HCT116 (cell line): Measurements from ENCODE around the gene CHN1. TPM values are rescaled to one million over a fixed set of nuclear protein-coding genes. Genes with fewer than 3 reads are reported as not detected.

Experiments
- ATAC-seq: fragments of 200-7000 bp; cut with Tn5 transposase; 2 replicates; pipeline ENCODE4 v1.9.1; 2020; ENCODE audit warnings: mild to moderate bottlenecking, moderate library complexity
- BruUV-seq: library from RNA; stranded (reverse); fragments of 400-500 nt; replicated peaks from 2 replicates; lab custom pipeline; 2021; lab: Mats Ljungman, UMichigan
- CTCF ChIA-PET: fragments of 300-600 bp; sonication (Branson Sonifier 250); formaldehyde crosslinking; loops from one replicate; lab custom pipeline; 2021; ENCODE audit warnings: antibody characterized with exemption; lab: Charles Lee
- POLR2A ChIA-PET: fragments of 300-600, 350-600 bp; sonication (Branson Sonifier 250); formaldehyde crosslinking; loops from one replicate; lab custom pipeline; 2021; ENCODE audit warnings: antibody characterized with exemption; lab: Charles Lee
- RAD21 ChIA-PET, 2 experiments: fragments of 300-600 bp; sonication (Branson Sonifier 250); formaldehyde crosslinking; loops; one replicate each; lab custom pipeline; 2023; ENCODE audit warnings: low total read pairs in 2 of 2; ENCODE audit not compliant: uncharacterized antibody in 2 of 2, unreplicated experiment in 2 of 2, low non-redundant PET in 1 of 2; lab: Charles Lee
- DNase-seq: peaks from one replicate; pipeline ENCODE4 v3.0.0-alpha.2; 2010; ENCODE audit warnings: low read depth, low spot score
- H2AFZ ChIP-seq: fragments of 200-600 bp; shearing (Covaris generic), sonication (generic); 2 replicates; pipeline ENCODE4 v1.6.1; 2017; ENCODE audit warnings: low read depth, mixed run types, mixed read lengths, antibody characterized with exemption, low read length; ENCODE audit not compliant: poor library complexity, severe bottlenecking
- H3K27ac ChIP-seq: 2 replicates; pipeline ENCODE4 v1.5.1; 2012; ENCODE audit warnings: low read depth, low read length
- H3K27me3 ChIP-seq: fragments of 200-600 bp; sonication (generic); 2 replicates; pipeline ENCODE4 v1.6.1; 2016; ENCODE audit warnings: mixed run types, low read length, mixed read lengths; ENCODE audit not compliant: insufficient read depth
- H3K36me3 ChIP-seq, 2 experiments: fragments of 200-500 bp in 1 of 2; fragments of 200-600 bp in 1 of 2; sonication (Bioruptor generic) in 1 of 2; sonication (generic) in 1 of 2; 2 replicates each; pipeline versions ENCODE4 v1.5.1 to v1.6.1; 2014 to 2016; ENCODE audit warnings: low read length in 2 of 2, inconsistent platforms in 1 of 2, mixed read lengths in 1 of 2, mixed run types in 1 of 2; ENCODE audit not compliant: insufficient read depth in 2 of 2, control insufficient read depth in 1 of 2
- H3K4me1 ChIP-seq, 2 experiments: fragments of 200-600 bp in 1 of 2; sonication (generic) in 1 of 2; 2 replicates each; pipeline versions ENCODE4 v1.5.1 to v1.6.1; 2012 to 2017; ENCODE audit warnings: low read length in 2 of 2, inconsistent platforms in 1 of 2, mild to moderate bottlenecking in 1 of 2, mixed read lengths in 1 of 2, mixed run types in 1 of 2, moderate library complexity in 1 of 2; ENCODE audit not compliant: insufficient read depth in 2 of 2, control insufficient read depth in 1 of 2
- H3K4me2 ChIP-seq: fragments of 200-600 bp; sonication (generic); 2 replicates; pipeline ENCODE4 v1.6.1; 2017; ENCODE audit warnings: mixed run types, low read length, mixed read lengths
- H3K4me3 ChIP-seq, 2 experiments: fragments of 200-600 bp in 1 of 2; sonication (generic) in 1 of 2; replicated peaks in 1 of 2; 2 replicates each; pipeline ENCODE4 v1.5.1; 2011 to 2016; ENCODE audit warnings: low read length in 2 of 2, control low read depth in 1 of 2, low read depth in 1 of 2, mild to moderate bottlenecking in 1 of 2, mixed read lengths in 1 of 2, mixed run types in 1 of 2
- H3K79me2 ChIP-seq: fragments of 200-600 bp; sonication (generic); 2 replicates; pipeline ENCODE4 v1.6.1; 2017; ENCODE audit warnings: mild to moderate bottlenecking, mixed run types, low read length, moderate library complexity, mixed read lengths; ENCODE audit not compliant: insufficient read depth
- H3K9ac ChIP-seq: fragments of 200-600 bp; sonication (generic); 2 replicates; pipeline ENCODE4 v1.6.1; 2016; ENCODE audit warnings: low read length, mixed read lengths
- H3K9me2 ChIP-seq: fragments of 200-600 bp; sonication (generic), shearing (Covaris generic); 2 replicates; pipeline ENCODE4 v1.6.1; 2017; ENCODE audit warnings: mixed run types, mild to moderate bottlenecking, moderate library complexity; ENCODE audit not compliant: insufficient read depth
- H3K9me3 ChIP-seq, 2 experiments: fragments of 200-500 bp in 1 of 2; fragments of 200-600 bp in 1 of 2; sonication (Bioruptor generic) in 1 of 2; sonication (generic) in 1 of 2; 2 replicates each; pipeline ENCODE4 v1.6.1; 2014 to 2017; ENCODE audit warnings: low read length in 2 of 2, mixed read lengths in 2 of 2, inconsistent platforms in 1 of 2, low read depth in 1 of 2, mild to moderate bottlenecking in 1 of 2, mixed run types in 1 of 2, moderate library complexity in 1 of 2; ENCODE audit not compliant: control insufficient read depth in 1 of 2, insufficient read depth in 1 of 2
- H4K20me1 ChIP-seq: fragments of 200-600 bp; sonication (generic), shearing (Covaris generic); 2 replicates; pipeline ENCODE4 v1.6.1; 2017; ENCODE audit warnings: mixed run types, mild to moderate bottlenecking, moderate library complexity; ENCODE audit not compliant: insufficient read depth
- CTCF ChIP-seq, 3 experiments: fragments of 200-600 bp in 1 of 3; sonication (generic) in 1 of 3; IDR thresholded peaks in 2 of 3; conservative IDR thresholded peaks in 1 of 3; 2 replicates each; pipeline ENCODE4 v1.5.1; 2012 to 2017; ENCODE audit warnings: low read depth in 2 of 3, low read length in 2 of 3, antibody characterized with exemption in 1 of 3, borderline replicate concordance in 1 of 3, control low read depth in 1 of 3, mild to moderate bottlenecking in 1 of 3, mixed read lengths in 1 of 3, mixed run types in 1 of 3, moderate library complexity in 1 of 3; ENCODE audit not compliant: insufficient read depth in 1 of 3
- EGR1 ChIP-seq: IDR thresholded peaks from 2 replicates; pipeline ENCODE4 v1.6.1; 2012; ENCODE audit warnings: low read depth
- EZH2 ChIP-seq: fragments of 200-600 bp; sonication (generic); IDR thresholded peaks from 2 replicates; pipeline ENCODE4 v1.6.1; 2017; ENCODE audit warnings: antibody characterized with exemption, mixed run types
- EZH2phosphoT487 ChIP-seq: fragments of 200-600 bp; IDR thresholded peaks from 2 replicates; pipeline ENCODE4 v1.6.1; 2018; ENCODE audit warnings: antibody characterized with exemption, borderline replicate concordance
- FOSL1 ChIP-seq: IDR thresholded peaks from 2 replicates; pipeline ENCODE4 v1.6.1; 2012; ENCODE audit warnings: low read depth
- RAD21 ChIP-seq: IDR thresholded peaks from 2 replicates; pipeline ENCODE4 v1.6.1; 2012; ENCODE audit warnings: low read depth, mild to moderate bottlenecking
- TCF7L2 ChIP-seq: IDR thresholded peaks from 2 replicates; pipeline ENCODE4 v1.7.0; 2011; ENCODE audit warnings: borderline replicate concordance, inconsistent platforms; ENCODE audit not compliant: insufficient read depth, insufficient read length; ENCODE audit errors: extremely low read depth
- ZNF274 ChIP-seq: fragments of 200-500 bp; sonication (Bioruptor generic); IDR thresholded peaks from 2 replicates; pipeline ENCODE4 v1.6.1; 2014; ENCODE audit warnings: mild to moderate bottlenecking, low read depth, low read length, inconsistent platforms
- intact Hi-C: fragments of 100-400 bp; cut with micrococcal nuclease; formaldehyde crosslinking; loops from 2 replicates; pipeline ENCODE4 v1.10.0; 2022
- total RNA-seq: library from RNA; stranded (reverse); gene quantifications from one replicate; pipeline ENCODE4 v1.2.1, GENCODE V29; 2021; ENCODE audit not compliant: unreplicated experiment

The CHN1 gene
- total RNA-seq, 1 experiment from 2014 or later = 3.6 TPM

GRCh38 chr2:174797781-174798276 lies 207.4 kb downstream of the CHN1 start:
- Histone ChIP-seq H3K9me2 (no peaks in the 10 kb centered on the region), H3K4me3 (no peak overlapping the region), H3K9me3 (no peaks in the 10 kb centered on the region), H3K36me3 (no peaks in the 10 kb centered on the region), H3K27me3 (no peaks in the 10 kb centered on the region), H3K4me2 (no peak overlapping the region), H3K27ac (no peak overlapping the region), H4K20me1 (no peaks in the 10 kb centered on the region), H3K9ac (no peak overlapping the region), H2AFZ (no peak overlapping the region), H3K4me1 (no peaks in the 10 kb centered on the region), H3K79me2 (no peaks in the 10 kb centered on the region)
- intact Hi-C loops = no loop called here
- BruUV-seq = no TSS peak
- CTCF ChIA-PET = no interaction called here
- POLR2A ChIA-PET = no interaction called here
- TF ChIP-seq EZH2 (no peak), CTCF (IDR thresholded peaks at IDR 0.05 in 2 of 3, conservative IDR thresholded peaks at IDR 0.05 in 1 of 3; ENCODE audit: borderline replicate concordance in 1 of 3, insufficient read depth in 1 of 3, low read depth in 2 of 3, low read length in 2 of 3) (no peak), TCF7L2 (no peak), FOSL1 (no peak), ZNF274 (no peak), EGR1 (no peak), RAD21 (no peak), EZH2phosphoT487 (no peak)
- RAD21 ChIA-PET = no interaction called here
- no peak for ATAC-seq
- no peak for DNase-seq
